K562 (cell line): ENCODE measurements around the gene GMNN. TPM values are rescaled to one million over a fixed set of nuclear protein-coding genes. Genes with fewer than 3 reads are reported as not detected.

ENCODE experiments used
- ATAC-seq: fragments of 200-7000 bp; cut with Tn5 transposase; 3 replicates; pipeline ENCODE4 v1.9.1; 2020; ENCODE audit warnings: moderate library complexity
- BruUV-seq: library from RNA; stranded (reverse); fragments of 400-500 nt; replicated peaks from 2 replicates; lab custom pipeline; 2021; lab: Mats Ljungman, UMichigan
- CTCF ChIA-PET: fragments of 300-600 bp; formaldehyde crosslinking; extraction: SDS; loops from one replicate; lab custom pipeline; 2021; ENCODE audit warnings: low intra/inter-chr PET ratio; lab: Yijun Ruan, JAX
- POLR2A ChIA-PET: fragments of 300-600, 350-650 bp; sonication (Branson Sonifier 250); formaldehyde crosslinking; extraction: SDS; loops from one replicate; lab custom pipeline; 2021; ENCODE audit warnings: antibody characterized with exemption, inconsistent platforms; lab: Yijun Ruan, JAX
- DNase-seq, 4 experiments: peaks; one replicate each; pipeline versions ENCODE4 v3.0.0 to v3.0.0-alpha.2; 2011 to 2018; ENCODE audit warnings: low spot score in 3 of 4, mixed read lengths in 3 of 4; ENCODE audit errors: extremely low read depth in 1 of 4
- FAIRE-seq: peaks from 2 replicates; lab custom pipeline; 2011; peaks lifted over from hg19 to GRCh38; lab: Jason Lieb, UNC
- H2AFZ ChIP-seq: 2 replicates; pipeline ENCODE4 v1.6.0; 2011; ENCODE audit warnings: low read depth, low read length, control low read depth, inconsistent platforms
- H3K27ac ChIP-seq: fragments of 200-600 bp; 3 replicates; pipeline ENCODE4 v1.8.0; 2011; ENCODE audit warnings: low read depth, mild to moderate bottlenecking, control low read depth, inconsistent platforms, low read length, moderate library complexity, mixed read lengths; ENCODE audit errors: extremely low read depth
- H3K27me3 ChIP-seq, 2 experiments: fragments of 300-600 bp in 1 of 2; 2 replicates in 1 of 2; 3 replicates in 1 of 2; pipeline versions ENCODE4 v1.6.0 to v1.8.0; 2011; ENCODE audit warnings: inconsistent platforms in 2 of 2, low read length in 2 of 2, mild to moderate bottlenecking in 1 of 2, mixed read lengths in 1 of 2, moderate library complexity in 1 of 2; ENCODE audit not compliant: control insufficient read depth in 2 of 2, insufficient read depth in 2 of 2
- H3K36me3 ChIP-seq: fragments of 300-600 bp; 3 replicates; pipeline ENCODE4 v1.8.0; 2011; ENCODE audit warnings: mild to moderate bottlenecking, low read length, inconsistent platforms; ENCODE audit not compliant: control insufficient read depth, insufficient read depth
- H3K4me1 ChIP-seq, 2 experiments: fragments of 200-600 bp in 1 of 2; replicated peaks in 1 of 2; 2 replicates in 1 of 2; 3 replicates in 1 of 2; pipeline versions ENCODE4 v1.5.1 to v1.8.0; 2011; ENCODE audit warnings: inconsistent platforms in 2 of 2, low read length in 2 of 2, mild to moderate bottlenecking in 1 of 2, mixed read lengths in 1 of 2, moderate library complexity in 1 of 2; ENCODE audit not compliant: control insufficient read depth in 2 of 2, insufficient read depth in 2 of 2
- H3K4me2 ChIP-seq: 2 replicates; pipeline ENCODE4 v1.6.1; 2011; ENCODE audit warnings: low read length, control low read depth, inconsistent platforms, mixed read lengths; ENCODE audit not compliant: insufficient read depth
- H3K4me3 ChIP-seq: fragments of 200-600 bp; sonication (generic), shearing (Covaris generic); 2 replicates; pipeline ENCODE4 v1.5.1; 2016; ENCODE audit warnings: control low read depth, inconsistent platforms
- H3K79me2 ChIP-seq: fragments of 200-600 bp; 3 replicates; pipeline ENCODE4 v1.8.0; 2011; ENCODE audit warnings: low read length, inconsistent platforms; ENCODE audit not compliant: control insufficient read depth, insufficient read depth
- H3K9ac ChIP-seq, 2 experiments: 2 replicates each; pipeline versions ENCODE4 v1.6.0 to v1.6.1; 2011; ENCODE audit warnings: low read depth in 2 of 2, low read length in 2 of 2, control low read depth in 1 of 2, inconsistent platforms in 1 of 2, mild to moderate bottlenecking in 1 of 2, mixed read lengths in 1 of 2; ENCODE audit not compliant: insufficient read depth in 1 of 2
- H3K9me1 ChIP-seq: one replicate; pipeline ENCODE4 v1.6.0; 2011; ENCODE audit warnings: inconsistent platforms, mild to moderate bottlenecking, low read length, moderate library complexity; ENCODE audit not compliant: control insufficient read depth, insufficient read depth
- H3K9me3 ChIP-seq: replicated peaks from 2 replicates; pipeline ENCODE4 v1.5.1; 2011; ENCODE audit warnings: low read depth, low read length, inconsistent platforms; ENCODE audit not compliant: control insufficient read depth, insufficient read depth
- H4K20me1 ChIP-seq: replicated peaks from 2 replicates; pipeline ENCODE4 v1.6.1; 2011; ENCODE audit warnings: low read length, inconsistent platforms, mixed read lengths; ENCODE audit not compliant: control insufficient read depth, insufficient read depth
- FOXM1 ChIP-seq, 2 experiments: fragments of 450-650 bp in 1 of 2; sonication (generic) in 1 of 2; formaldehyde crosslinking in 1 of 2; IDR thresholded peaks; 2 replicates each; pipeline versions ENCODE4 v1.6.1 to v1.9.0; 2017 to 2022; ENCODE audit warnings: low read depth in 2 of 2, mild to moderate bottlenecking in 2 of 2, missing genetic modification reagents in 1 of 2, moderate library complexity in 1 of 2
- MTA1 ChIP-seq: fragments of 450-650 bp; IDR thresholded peaks from 2 replicates; pipeline ENCODE4 v1.6.1; 2017; ENCODE audit warnings: borderline replicate concordance
- MYC ChIP-seq, 2 experiments: fragments of 250-450 bp in 1 of 2; sonication (Bioruptor Pico) in 1 of 2; IDR thresholded peaks; 2 replicates each; pipeline versions ENCODE4 v1.5.1 to v1.6.1; 2012 to 2021; ENCODE audit warnings: low read depth in 2 of 2, borderline replicate concordance in 1 of 2, improper control_type of control experiment in 1 of 2, low read length in 1 of 2, mild to moderate bottlenecking in 1 of 2, moderate library complexity in 1 of 2
- SRSF9 ChIP-seq: fragments of 200-400 bp; formaldehyde crosslinking; IDR thresholded peaks from 2 replicates; pipeline ENCODE4 v1.6.1; 2017; ENCODE audit warnings: low read depth, low read length, borderline replicate concordance
- ZNF384 ChIP-seq: IDR thresholded peaks from 2 replicates; pipeline ENCODE4 v1.6.1; 2012; ENCODE audit warnings: low read depth, low read length, improper control_type of control experiment
- ZNF444 ChIP-seq: fragments of 250-450 bp; sonication (Bioruptor Pico); IDR thresholded peaks from 2 replicates; pipeline ENCODE4 v1.4.0; 2020; ENCODE audit warnings: mild to moderate bottlenecking, moderate library complexity
- ZNF668 ChIP-seq: fragments of 250-450 bp; sonication (Bioruptor Pico); IDR thresholded peaks from 2 replicates; pipeline ENCODE4 v1.8.0; 2022; ENCODE audit warnings: mild to moderate bottlenecking, inconsistent platforms
- WGBS: fragments of 100-300 bp; shearing (Covaris generic); methylation state at CpG from one replicate; pipeline ENCODE4 v1.1.6; 2016; ENCODE audit warnings: low coverage, mixed read lengths; ENCODE audit not compliant: insufficient coverage; ENCODE audit errors: missing lambda C conversion rate; 5-methylcytosine and 5-hydroxymethylcytosine counted together
- in situ Hi-C: fragments of 300-500 bp; cut with MboI; formaldehyde crosslinking; loops from 4 replicates; pipeline ENCODE4 v1.15.0; 2018; ENCODE audit warnings: inconsistent platforms, mixed read lengths
- intact Hi-C: fragments of 100-400 bp; cut with micrococcal nuclease; formaldehyde crosslinking; loops from 2 replicates; pipeline ENCODE4 v1.14.2; 2022
- polyA plus RNA-seq, 8 experiments: library from polyadenylated mRNA; depleted of rRNA in 4 of 8; stranded (reverse) in 5 of 8; unstranded in 3 of 8; fragments of >200 nt; fragmentation: Nextera tagmentation in 2 of 8; fragmentation: Illumina TruSeq in 1 of 8; extraction: Ambion mirVana in 2 of 8; extraction: Trizol in 1 of 8; gene quantifications; 2 replicates each; pipeline versions ENCODE4 v1.2.1 to v1.2.3, GENCODE V29; 2011 to 2014; ENCODE audit warnings: inconsistent platforms in 1 of 8, missing spikeins in 1 of 8
- total RNA-seq, 7 experiments: library from RNA; depleted of rRNA in 6 of 7; stranded (reverse); fragments of >200 nt in 6 of 7; fragmentation: Illumina TruSeq in 2 of 7; extraction: Trizol in 2 of 7; gene quantifications; 2 replicates each; pipeline versions ENCODE4 v1.2.1 to v1.2.3, GENCODE V29; 2011 to 2021; ENCODE audit warnings: low replicate concordance in 1 of 7

Gene GMNN
- total and polyA plus RNA-seq, 9 of the 15 experiments (the other 6 are each of a cell fraction or from before 2014, with no cell fraction given): 144 to 370 (median 210) TPM

DNA sequence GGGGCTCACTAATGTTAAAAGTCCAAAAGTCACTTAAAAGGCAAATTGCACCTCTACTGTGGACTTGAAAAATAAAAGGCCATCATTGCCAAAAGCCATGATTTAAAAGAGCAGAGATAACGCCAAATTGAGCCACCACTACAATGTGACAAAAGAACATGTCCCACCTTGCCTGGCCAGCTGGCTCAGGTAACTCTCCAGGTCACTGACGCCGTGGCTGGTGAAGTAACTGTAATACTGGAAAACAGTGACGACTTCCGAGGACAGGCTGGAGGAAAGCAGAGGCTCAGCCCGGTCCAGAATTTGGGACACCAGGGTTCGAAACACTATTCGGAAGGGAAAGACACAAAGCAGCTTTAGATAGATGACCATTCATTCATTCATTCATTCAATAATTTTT, 53.2 kb downstream of the GMNN start:
- no peak for ATAC-seq
- no peak for DNase-seq
- H2AFZ ChIP-seq: no peak overlapping the region
- no peak overlapping the region for H3K27ac ChIP-seq
- in situ Hi-C loops: no loop called here
- H3K9me1 ChIP-seq: no peaks in the 10 kb centered on the region
- no peaks in the 10 kb centered on the region for H4K20me1 ChIP-seq
- no peaks in the 10 kb centered on the region for H3K79me2 ChIP-seq
- no peaks in the 10 kb centered on the region for H3K9me3 ChIP-seq
- ChIA-PET CTCF (no interaction called here), POLR2A (interaction anchor here (0.7 kb wide), 1 partner anchor 26 kb away, joined by 3 read pairs; no protein-coding TSS in a partner anchor)
- intact Hi-C loops: no loop called here
- H3K4me1 ChIP-seq: no peaks in the 10 kb centered on the region
- no peak for TF ChIP-seq ZNF668 (CRISPR knock-in tag)
- TF ChIP-seq SRSF9: no peak
- no peak for TF ChIP-seq ZNF384
- TF ChIP-seq MYC (IDR thresholded peaks at IDR 0.05; ENCODE audit: low read depth, low read length): no peak
- TF ChIP-seq MYC (CRISPR knock-in tag; IDR thresholded peaks at IDR 0.05; ENCODE audit: borderline replicate concordance, low read depth): no peak
- no peak for TF ChIP-seq ZNF444 (CRISPR knock-in tag)
- TF ChIP-seq FOXM1 (IDR thresholded peaks at IDR 0.05; ENCODE audit: low read depth): no peak
- TF ChIP-seq FOXM1 (CRISPR knock-in tag; IDR thresholded peaks at IDR 0.05; ENCODE audit: low read depth): no peak
- no peak for TF ChIP-seq MTA1
- H3K4me3 ChIP-seq: no peak overlapping the region
- no TSS peak for BruUV-seq
- WGBS: 0% methylated on average over 8 of the region's 8 CpGs
- H3K27me3 ChIP-seq: peaks cover 14 to 29% of the 10 kb centered on the region in 2 experiments
- no peak overlapping the region for H3K4me2 ChIP-seq
- H3K36me3 ChIP-seq: no peaks in the 10 kb centered on the region
- H3K9ac ChIP-seq: no peak overlapping the region
- no peak for FAIRE-seq
